Activated CD8-positive, alpha-beta memory T cell treated with anti-CD3 and anti-CD28 coated beads for 36 hours (primary cell): Measurements from ENCODE around the gene FLT1. TPM values are rescaled to one million over a fixed set of nuclear protein-coding genes. Genes with fewer than 3 reads are reported as not detected.

Experiments
- CTCF ChIA-PET: fragments of 350-600 bp; sonication (Branson Sonifier 250); formaldehyde crosslinking; loops from one replicate; lab custom pipeline; 2021; ENCODE audit warnings: antibody characterized with exemption; lab: Charles Lee
- POLR2A ChIA-PET: fragments of 350-600 bp; sonication (Branson Sonifier 250); formaldehyde crosslinking; loops from one replicate; lab custom pipeline; 2021; ENCODE audit warnings: antibody characterized with exemption; lab: Charles Lee
- total RNA-seq, 2 experiments: library from RNA; stranded (reverse); gene quantifications; one replicate each; pipeline ENCODE4 v1.2.3, GENCODE V29; 2021

The FLT1 gene
- total RNA-seq, 2 experiments from 2014 or later = 2.5 to 2.7 TPM

GRCh38 chr13:28440774-28441504, 54.0 kb downstream of the FLT1 start:
- CTCF ChIA-PET = no interaction called here
- POLR2A ChIA-PET = no interaction called here

- POLR2A ChIA-PET = no interaction called here
- CTCF ChIA-PET = no interaction called here
Measured at GRCh38 chr13:28438598-28439334, 56.2 kb downstream of the FLT1 start.

- POLR2A ChIA-PET = no interaction called here
- CTCF ChIA-PET = no interaction called here
Measured at GRCh38 chr13:28438067-28438466, 56.9 kb downstream of the FLT1 start.

GRCh38 chr13:28435917-28436316, 59.0 kb downstream of the FLT1 start:
- POLR2A ChIA-PET = no interaction called here
- CTCF ChIA-PET = no interaction called here

GRCh38 chr13:28434926-28435325, 60.0 kb downstream of the FLT1 start:
- ChIA-PET CTCF (no interaction called here), POLR2A (no interaction called here)

- ChIA-PET CTCF (no interaction called here), POLR2A (no interaction called here)
Measured at GRCh38 chr13:28432816-28433560, 61.9 kb downstream of the FLT1 start.

- POLR2A ChIA-PET = no interaction called here
- CTCF ChIA-PET = no interaction called here
Measured at GRCh38 chr13:28429685-28430290, 65.1 kb downstream of the FLT1 start.

GRCh38 chr13:28429096-28429495, 65.8 kb downstream of the FLT1 start:
- ChIA-PET POLR2A (no interaction called here), CTCF (no interaction called here)

- POLR2A ChIA-PET = no interaction called here
- CTCF ChIA-PET = no interaction called here
Measured at GRCh38 chr13:28426381-28426780, 68.5 kb downstream of the FLT1 start.

GRCh38 chr13:28425793-28426192, 69.1 kb downstream of the FLT1 start:
- POLR2A ChIA-PET = no interaction called here
- CTCF ChIA-PET = no interaction called here

- ChIA-PET CTCF (no interaction called here), POLR2A (no interaction called here)
Measured at GRCh38 chr13:28424541-28424940, 70.4 kb downstream of the FLT1 start.

- POLR2A ChIA-PET = no interaction called here
- CTCF ChIA-PET = interaction anchor here (0.5 kb wide), 1 partner anchor 13 kb away, joined by 3 read pairs; no protein-coding TSS in a partner anchor
Measured at GRCh38 chr13:28423010-28423409, 71.9 kb downstream of the FLT1 start.

- POLR2A ChIA-PET = no interaction called here
- CTCF ChIA-PET = no interaction called here
Measured at GRCh38 chr13:28421676-28422410, 73.1 kb downstream of the FLT1 start.

GRCh38 chr13:28420704-28421103, 74.2 kb downstream of the FLT1 start:
- ChIA-PET POLR2A (no interaction called here), CTCF (no interaction called here)

GRCh38 chr13:28415994-28416421, 78.9 kb downstream of the FLT1 start:
- ChIA-PET CTCF (no interaction called here), POLR2A (no interaction called here)

GRCh38 chr13:28413999-28414398, 80.9 kb downstream of the FLT1 start:
- CTCF ChIA-PET = interaction anchor here (1.0 kb wide), 1 partner anchor 9 kb away, joined by 3 read pairs; no protein-coding TSS in a partner anchor
- POLR2A ChIA-PET = no interaction called here

- POLR2A ChIA-PET = no interaction called here
- CTCF ChIA-PET = no interaction called here
Measured at GRCh38 chr13:28412981-28413380, 81.9 kb downstream of the FLT1 start.

GRCh38 chr13:28411831-28412353, 83.0 kb downstream of the FLT1 start:
- ChIA-PET POLR2A (no interaction called here), CTCF (interaction anchor here (0.6 to 0.7 kb wide), 2 partner anchors 88 to 344 kb away, joined by 3 to 5 read pairs; no protein-coding TSS in a partner anchor)

- CTCF ChIA-PET = interaction anchor here (0.6 kb wide), 1 partner anchor 13 kb away, joined by 3 read pairs; no protein-coding TSS in a partner anchor
- POLR2A ChIA-PET = no interaction called here
Measured at GRCh38 chr13:28410096-28410495, 84.8 kb downstream of the FLT1 start.
